Brain pericyte (primary cell): Measurements from ENCODE around the gene PPP1R12B.
"Not testable (repeated sequence)": the region's sequence is repeated elsewhere in the genome, so short reads cannot be mapped to it uniquely, and the experiment has no call there.

Experiments
- DNase-seq: peaks from one replicate; pipeline ENCODE4 v3.0.0-alpha.2; 2012; ENCODE audit warnings: low read depth, low spot score

Gene PPP1R12B

GRCh38 chr1:202557662-202558061 lies 209.2 kb downstream of the PPP1R12B start:
- DNase-seq = not testable (repeated sequence)

GRCh38 chr1:202561240-202561639 lies 212.7 kb downstream of the PPP1R12B start:
- no peak for DNase-seq

- DNase-seq = no peak
Observed at GRCh38 chr1:202561726-202562443, 213.4 kb downstream of the PPP1R12B start.

GRCh38 chr1:202562444-202563060 lies 214.1 kb downstream of the PPP1R12B start:
- no peak for DNase-seq

GRCh38 chr1:202563818-202564217 lies 215.3 kb downstream of the PPP1R12B start:
- no peak for DNase-seq

GRCh38 chr1:202564958-202565495 lies 216.5 kb downstream of the PPP1R12B start:
- no peak for DNase-seq

GRCh38 chr1:202565890-202566602 lies 217.5 kb downstream of the PPP1R12B start:
- DNase-seq = no peak

- DNase-seq = no peak
Observed at GRCh38 chr1:202567738-202568137, 219.2 kb downstream of the PPP1R12B start.

- no peak for DNase-seq
Observed at GRCh38 chr1:202568410-202568809, 219.9 kb downstream of the PPP1R12B start.

GRCh38 chr1:202568826-202569225 lies 220.3 kb downstream of the PPP1R12B start:
- no peak for DNase-seq

GRCh38 chr1:202569393-202570322 lies 221.2 kb downstream of the PPP1R12B start:
- no peak for DNase-seq

GRCh38 chr1:202571719-202572339 lies 223.3 kb downstream of the PPP1R12B start:
- DNase-seq = no peak

- no peak for DNase-seq
Observed at GRCh38 chr1:202572867-202573266, 224.4 kb downstream of the PPP1R12B start.

- no peak for DNase-seq
Observed at GRCh38 chr1:202575918-202576653, 227.6 kb downstream of the PPP1R12B start.

- no peak for DNase-seq
Observed at GRCh38 chr1:202576816-202577215, 228.3 kb downstream of the PPP1R12B start.

- DNase-seq = no peak
Observed at GRCh38 chr1:202577381-202577780, 228.9 kb downstream of the PPP1R12B start.

- DNase-seq = no peak
Observed at GRCh38 chr1:202578001-202578504, 229.6 kb downstream of the PPP1R12B start.

- DNase-seq = no peak
Observed at GRCh38 chr1:202578565-202578964, 230.1 kb downstream of the PPP1R12B start.

- no peak for DNase-seq
Observed at GRCh38 chr1:202579806-202580205, 231.3 kb downstream of the PPP1R12B start.

GRCh38 chr1:202580619-202581018 lies 232.1 kb downstream of the PPP1R12B start:
- DNase-seq = no peak
